Pancreas (tissue), 10 donors: ENCODE data around the gene PRSS33. TPM values are rescaled to one million over a fixed set of nuclear protein-coding genes. Genes with fewer than 3 reads are reported as not detected.

Source experiments
- ATAC-seq, 4 donors: fragments of 200-7000 bp; cut with Tn5 transposase; one replicate each; pipeline versions ENCODE4 v1.8.0 to v1.9.1; 2020; ENCODE audit warnings: mild to moderate bottlenecking in 4 of 4, moderate library complexity in 4 of 4
- DNase-seq, 6 donors: peaks; one replicate each; pipeline ENCODE4 v3.0.0-alpha.2; 2020
- FAIRE-seq: peaks from 2 replicates; lab custom pipeline; 2012; peaks lifted over from hg19 to GRCh38; lab: Jason Lieb, UNC
- H3K27ac ChIP-seq, 4 donors: fragments of 200-600 bp; sonication (generic); 1 replicate in 3 of 4; 2 replicates in 1 of 4; pipeline versions ENCODE4 v1.5.0 to v1.8.0; 2020
- H3K27me3 ChIP-seq, 4 donors: fragments of 200-600 bp; one replicate each; pipeline ENCODE4 v1.8.0; 2021
- H3K36me3 ChIP-seq, 3 donors: fragments of 200-600 bp; sonication (generic) in 1 of 3; one replicate each; pipeline versions ENCODE4 v1.5.0 to v1.8.0; 2020 to 2021
- H3K4me1 ChIP-seq, 3 donors: fragments of 200-600 bp; one replicate each; pipeline ENCODE4 v1.8.0; 2021
- H3K4me3 ChIP-seq, 4 donors: fragments of 200-600 bp; sonication (generic) in 2 of 4; one replicate each; pipeline versions ENCODE4 v1.5.0 to v1.8.0; 2020 to 2021
- H3K9me3 ChIP-seq, 4 donors: fragments of 200-600 bp; one replicate each; pipeline ENCODE4 v1.8.0; 2021
- CTCF ChIP-seq, 4 donors: fragments of 200-600 bp; sonication (generic) in 3 of 4; IDR thresholded peaks; one replicate each; pipeline versions ENCODE4 v1.5.0 to v1.8.0; 2021; ENCODE audit warnings: antibody characterized with exemption in 4 of 4
- WGBS, 2 donors: extraction: QIAGEN DNeasy Blood & Tissue Kit; methylation state at CpG; one replicate each; pipeline ENCODE4 v1.1.7; 2013; 5-methylcytosine and 5-hydroxymethylcytosine counted together
- intact Hi-C, 3 donors: fragments of 100-400 bp; cut with DNase I; formaldehyde crosslinking; loops; one replicate each; pipeline versions ENCODE4 v1.11.1 to v1.14.2; 2022
- polyA plus RNA-seq, 2 donors: library from polyadenylated mRNA; stranded (reverse); fragments of 200-250 nt; gene quantifications; one replicate each; pipeline ENCODE4 v1.2.3, GENCODE V29; 2013
- total RNA-seq, 6 donors: library from RNA; stranded (reverse); fragmentation: NEBNext Ultra II Directional in 4 of 6; extraction: Animal tissue kit (Norgen Biotek cat#: 25700) in 4 of 6; gene quantifications; one replicate each; pipeline versions ENCODE4 v1.2.1 to v1.2.4, GENCODE V29; 2021 to 2023
- donor health status: healthy with polysubstance abuse.
- donor health status: DM: no; HTN: no; CAD: no; lungs with moderate emphysema.
- donor health status: DM: no; HTN: no; CAD: no.
- donor health status: control.
- donor health status: control.
- donor health status: Bipolar disorder and iron deficiency.
- donor health status: DM: yes; HTN: yes; CAD: no.
- donor health status: DM: no; HTN: no; CAD: no.
- donor health status: DM: no; HTN: no; CAD: no.
- donor health status: DM: yes; HTN: yes; CAD: no.

PRSS33 gene
- total and polyA plus RNA-seq, 8 donors, result 0.05 TPM; not detected in 7

- no peaks in the 10 kb centered on the region for H3K9me3 ChIP-seq
- H3K4me3 ChIP-seq, result no peak overlapping the region
- intact Hi-C loops, result no loop called here
- ATAC-seq (no peak), FAIRE-seq (no peak), DNase-seq (no peak)
- no peaks in the 10 kb centered on the region for H3K27me3 ChIP-seq
- H3K4me1 ChIP-seq, result no peaks in the 10 kb centered on the region
- 61 to 67% methylated on average over 3 of the region's 3 CpGs for WGBS, 2 donors
- H3K27ac ChIP-seq, result no peak overlapping the region
- no peaks in the 10 kb centered on the region for H3K36me3 ChIP-seq
- no peak for TF ChIP-seq CTCF (IDR thresholded peaks at IDR 0.05)
Observed at GRCh38 chr16:2809149-2809760, 21.9 kb upstream of the PRSS33 start.

GRCh38 chr16:2808181-2808580 is 20.8 kb upstream of the PRSS33 start:
- intact Hi-C loops, result no loop called here
- Histone ChIP-seq H3K4me1 (no peaks in the 10 kb centered on the region), H3K4me3 (no peak overlapping the region), H3K9me3 (no peaks in the 10 kb centered on the region), H3K27me3 (no peaks in the 10 kb centered on the region), H3K36me3 (no peaks in the 10 kb centered on the region), H3K27ac (no peak overlapping the region)
- DNase-seq, result peak in 2 of 6 donors; percentile 6
- FAIRE-seq, result no peak
- TF ChIP-seq CTCF (IDR thresholded peaks at IDR 0.05), result no peak
- no peak for ATAC-seq
- WGBS, 2 donors, result 82 to 90% methylated on average over 7 of the region's 7 CpGs

GRCh38 chr16:2806286-2806685 is 18.9 kb upstream of the PRSS33 start:
- H3K27me3 ChIP-seq, result no peaks in the 10 kb centered on the region
- DNase-seq, result peak in 2 of 6 donors; percentile 8
- no peak overlapping the region for H3K4me3 ChIP-seq
- no peak for ATAC-seq
- H3K36me3 ChIP-seq, result no peaks in the 10 kb centered on the region
- no peak overlapping the region for H3K27ac ChIP-seq
- no peaks in the 10 kb centered on the region for H3K4me1 ChIP-seq
- 61 to 79% methylated on average over 5 of the region's 5 CpGs for WGBS, 2 donors
- intact Hi-C loops, result no loop called here
- no peaks in the 10 kb centered on the region for H3K9me3 ChIP-seq
- TF ChIP-seq CTCF (IDR thresholded peaks at IDR 0.05), result no peak
- no peak for FAIRE-seq

GRCh38 chr16:2804728-2805127 is 17.4 kb upstream of the PRSS33 start:
- no peak overlapping the region for H3K4me3 ChIP-seq
- intact Hi-C loops, result no loop called here
- H3K36me3 ChIP-seq, result no peaks in the 10 kb centered on the region
- ATAC-seq (no peak), DNase-seq (peak in 2 of 6 donors; percentile 11 to 23), FAIRE-seq (no peak)
- 79 to 88% methylated on average over 4 of the region's 4 CpGs for WGBS, 2 donors
- H3K9me3 ChIP-seq, result no peaks in the 10 kb centered on the region
- no peak overlapping the region for H3K27ac ChIP-seq
- H3K27me3 ChIP-seq, result no peaks in the 10 kb centered on the region
- TF ChIP-seq CTCF (IDR thresholded peaks at IDR 0.05), result no peak
- no peaks in the 10 kb centered on the region for H3K4me1 ChIP-seq

GRCh38 chr16:2803545-2804195 is 16.3 kb upstream of the PRSS33 start:
- FAIRE-seq, result no peak
- Histone ChIP-seq H3K4me3 (no peak overlapping the region), H3K27me3 (no peaks in the 10 kb centered on the region), H3K4me1 (no peaks in the 10 kb centered on the region), H3K9me3 (no peaks in the 10 kb centered on the region), H3K27ac (no peak overlapping the region), H3K36me3 (no peaks in the 10 kb centered on the region)
- no peak for ATAC-seq
- no peak for TF ChIP-seq CTCF (IDR thresholded peaks at IDR 0.05)
- intact Hi-C loops, result no loop called here
- no peak for DNase-seq
- WGBS, 2 donors, result 78 to 81% methylated on average over 3 of the region's 3 CpGs
